ENCODE data around the gene SCD5.

GRCh38 chr4:82583897-82584587, 214.6 kb downstream of the SCD5 start:
- TF ChIP-seq CTCF (IDR thresholded peaks at IDR 0.05) (no peak), POLR2A (IDR thresholded peaks at IDR 0.05) (no peak)

Data from Peyer's patch (tissue), 4 donors.